Liver (tissue), 3 donors: ENCODE results near the gene FAM227B.

Experiments used
- ATF3 ChIP-seq: IDR thresholded peaks from 2 replicates; pipeline ENCODE4 v1.6.1; 2016; ENCODE audit warnings: antibody characterized with exemption
- EGR1 ChIP-seq, 2 donors: IDR thresholded peaks; 2 replicates each; pipeline ENCODE4 v1.6.1; 2016 to 2018; ENCODE audit warnings: antibody characterized with exemption in 2 of 2, low read depth in 2 of 2
- FOXA1 ChIP-seq: IDR thresholded peaks from 2 replicates; pipeline ENCODE4 v1.6.1; 2016; ENCODE audit warnings: antibody characterized with exemption
- GABPA ChIP-seq, 2 donors: IDR thresholded peaks in 1 of 2; conservative IDR thresholded peaks in 1 of 2; 2 replicates each; pipeline ENCODE4 v1.6.1; 2016; ENCODE audit warnings: antibody characterized with exemption in 2 of 2, mild to moderate bottlenecking in 1 of 2, moderate library complexity in 1 of 2
- JUND ChIP-seq, 2 donors: IDR thresholded peaks; 2 replicates each; pipeline ENCODE4 v1.6.1; 2016; ENCODE audit warnings: antibody characterized with exemption in 2 of 2
- RAD21 ChIP-seq, 2 donors: IDR thresholded peaks; 2 replicates each; pipeline ENCODE4 v1.6.1; 2016; ENCODE audit warnings: antibody characterized with exemption in 2 of 2, mild to moderate bottlenecking in 2 of 2
- REST ChIP-seq: IDR thresholded peaks from 2 replicates; pipeline ENCODE4 v1.6.1; 2016; ENCODE audit warnings: antibody characterized with exemption, mild to moderate bottlenecking
- SP1 ChIP-seq: IDR thresholded peaks from 2 replicates; pipeline ENCODE4 v1.6.1; 2018; ENCODE audit warnings: antibody characterized with exemption, mild to moderate bottlenecking
- YY1 ChIP-seq: IDR thresholded peaks from 2 replicates; pipeline ENCODE4 v1.6.1; 2016; ENCODE audit warnings: antibody characterized with exemption, mild to moderate bottlenecking
- ZBTB33 ChIP-seq: IDR thresholded peaks from 2 replicates; pipeline ENCODE4 v1.6.1; 2016; ENCODE audit warnings: antibody characterized with exemption
- TF ChIP-seq, protein P1 (sequence below): fragments of 150-350 bp; IDR thresholded peaks from 2 replicates; pipeline ENCODE4 v1.5.1; 2017; ENCODE audit warnings: improper control_type of control experiment, low read depth, low read length; ENCODE audit not compliant: missing input control
- TF ChIP-seq, protein P2 (sequence below): IDR thresholded peaks from 2 replicates; pipeline ENCODE4 v1.6.1; 2016; ENCODE audit warnings: antibody characterized with exemption
- donor health status: healthy.
- donor health status: healthy.

DNA sequence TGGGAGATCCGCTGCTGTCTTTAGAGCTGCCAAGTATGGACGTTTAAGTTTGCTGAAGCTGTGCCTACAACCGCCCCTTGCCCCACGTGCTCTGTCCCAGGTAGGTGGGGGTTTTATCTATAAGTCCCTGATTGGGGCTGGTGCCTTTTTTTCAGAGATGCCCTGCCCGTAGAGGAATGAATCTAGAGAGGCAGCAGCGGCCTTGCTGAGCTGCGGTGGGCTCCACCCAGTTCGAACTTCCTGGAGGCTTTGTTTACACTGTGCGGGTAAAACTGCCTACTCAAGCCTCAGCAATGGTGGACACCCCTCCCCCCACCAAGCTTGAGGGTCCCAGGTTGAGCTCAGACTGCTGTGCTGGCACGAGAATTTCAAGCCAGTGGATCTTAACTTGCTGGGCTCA lies 281.0 kb downstream of the FAM227B start:
- TF ChIP-seq, protein P1, sequence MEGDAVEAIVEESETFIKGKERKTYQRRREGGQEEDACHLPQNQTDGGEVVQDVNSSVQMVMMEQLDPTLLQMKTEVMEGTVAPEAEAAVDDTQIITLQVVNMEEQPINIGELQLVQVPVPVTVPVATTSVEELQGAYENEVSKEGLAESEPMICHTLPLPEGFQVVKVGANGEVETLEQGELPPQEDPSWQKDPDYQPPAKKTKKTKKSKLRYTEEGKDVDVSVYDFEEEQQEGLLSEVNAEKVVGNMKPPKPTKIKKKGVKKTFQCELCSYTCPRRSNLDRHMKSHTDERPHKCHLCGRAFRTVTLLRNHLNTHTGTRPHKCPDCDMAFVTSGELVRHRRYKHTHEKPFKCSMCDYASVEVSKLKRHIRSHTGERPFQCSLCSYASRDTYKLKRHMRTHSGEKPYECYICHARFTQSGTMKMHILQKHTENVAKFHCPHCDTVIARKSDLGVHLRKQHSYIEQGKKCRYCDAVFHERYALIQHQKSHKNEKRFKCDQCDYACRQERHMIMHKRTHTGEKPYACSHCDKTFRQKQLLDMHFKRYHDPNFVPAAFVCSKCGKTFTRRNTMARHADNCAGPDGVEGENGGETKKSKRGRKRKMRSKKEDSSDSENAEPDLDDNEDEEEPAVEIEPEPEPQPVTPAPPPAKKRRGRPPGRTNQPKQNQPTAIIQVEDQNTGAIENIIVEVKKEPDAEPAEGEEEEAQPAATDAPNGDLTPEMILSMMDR: no peak
- TF ChIP-seq ATF3: no peak
- no peak for TF ChIP-seq RAD21 (IDR thresholded peaks at IDR 0.05)
- no peak for TF ChIP-seq FOXA1
- TF ChIP-seq, protein P2, sequence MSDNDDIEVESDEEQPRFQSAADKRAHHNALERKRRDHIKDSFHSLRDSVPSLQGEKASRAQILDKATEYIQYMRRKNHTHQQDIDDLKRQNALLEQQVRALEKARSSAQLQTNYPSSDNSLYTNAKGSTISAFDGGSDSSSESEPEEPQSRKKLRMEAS: no peak
- TF ChIP-seq JUND (IDR thresholded peaks at IDR 0.05): no peak
- no peak for TF ChIP-seq SP1
- no peak for TF ChIP-seq GABPA (IDR thresholded peaks at IDR 0.05 in 1 of 2, conservative IDR thresholded peaks at IDR 0.05 in 1 of 2)
- TF ChIP-seq REST: no peak
- TF ChIP-seq YY1: no peak
- no peak for TF ChIP-seq EGR1 (IDR thresholded peaks at IDR 0.05; ENCODE audit: low read depth in 2 of 2)
- TF ChIP-seq ZBTB33: no peak
